Subcutaneous abdominal adipose tissue (tissue), 5 donors: ENCODE measurements around the gene OSBPL3.

Source experiments
- H3K27ac ChIP-seq: one replicate; pipeline ENCODE4 v1.7.0; 2013; ENCODE audit warnings: low read depth, mild to moderate bottlenecking, inconsistent platforms, low read length, moderate library complexity
- H3K27me3 ChIP-seq, 5 donors: one replicate each; pipeline ENCODE4 v1.7.0; 2013; ENCODE audit warnings: low read length in 5 of 5, inconsistent platforms in 1 of 5; ENCODE audit not compliant: control insufficient read depth in 5 of 5, insufficient read depth in 4 of 5
- H3K36me3 ChIP-seq, 5 donors: one replicate each; pipeline ENCODE4 v1.7.0; 2013; ENCODE audit warnings: low read length in 5 of 5; ENCODE audit not compliant: control insufficient read depth in 5 of 5, insufficient read depth in 5 of 5
- H3K4me1 ChIP-seq, 5 donors: one replicate each; pipeline ENCODE4 v1.7.0; 2013; ENCODE audit warnings: low read length in 5 of 5, mild to moderate bottlenecking in 3 of 5, moderate library complexity in 1 of 5; ENCODE audit not compliant: control insufficient read depth in 5 of 5, insufficient read depth in 5 of 5
- H3K4me3 ChIP-seq, 5 donors: one replicate each; pipeline ENCODE4 v1.7.0; 2013; ENCODE audit warnings: low read length in 5 of 5, low read depth in 1 of 5
- H3K9ac ChIP-seq, 5 donors: one replicate each; pipeline ENCODE4 v1.7.0; 2013; ENCODE audit warnings: low read length in 5 of 5, mild to moderate bottlenecking in 4 of 5, moderate library complexity in 3 of 5
- H3K9me3 ChIP-seq, 5 donors: one replicate each; pipeline ENCODE4 v1.7.0; 2013; ENCODE audit warnings: low read length in 5 of 5; ENCODE audit not compliant: control insufficient read depth in 5 of 5
- donor health status: healthy.
- donor health status: healthy.
- donor health status: healthy.
- donor health status: healthy.
- donor health status: healthy.

The OSBPL3 gene

GRCh38 chr7:24842449-24843241 lies 137.3 kb downstream of the OSBPL3 start:
- no peaks in the 10 kb centered on the region for H3K27me3 ChIP-seq
- peak overlapping the region in 1 of 5 donors; percentile 1 for H3K9ac ChIP-seq
- peaks cover 0 to 3% (median 0%) of the 10 kb centered on the region in 5 donors for H3K36me3 ChIP-seq
- H3K4me1 ChIP-seq: no peaks in the 10 kb centered on the region
- H3K4me3 ChIP-seq: no peak overlapping the region
- H3K9me3 ChIP-seq: no peaks in the 10 kb centered on the region
- no peak overlapping the region for H3K27ac ChIP-seq

DNA sequence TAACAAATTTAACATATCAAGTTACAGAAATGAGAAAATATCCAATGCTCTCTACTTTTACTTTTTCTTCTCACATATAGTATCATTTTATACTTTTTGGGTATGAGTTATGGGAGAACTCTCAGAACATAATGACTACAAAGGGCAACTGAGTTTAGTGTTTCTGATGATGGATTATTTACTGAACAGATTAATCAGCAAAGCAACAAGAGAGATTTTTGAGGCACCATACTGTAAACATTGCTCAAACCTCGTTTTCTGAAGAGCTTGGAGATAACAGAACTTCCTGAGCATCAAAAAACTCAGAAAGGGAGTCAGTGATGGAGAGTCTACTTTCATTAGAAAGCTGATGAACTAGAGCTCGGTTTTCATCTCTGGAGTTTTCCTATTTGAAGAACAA lies 137.9 kb downstream of the OSBPL3 start:
- Histone ChIP-seq H3K9me3 (no peaks in the 10 kb centered on the region), H3K9ac (no peak overlapping the region), H3K27me3 (no peaks in the 10 kb centered on the region), H3K36me3 (peaks cover 0 to 3% (median 0%) of the 10 kb centered on the region in 5 donors), H3K4me1 (no peaks in the 10 kb centered on the region), H3K27ac (no peak overlapping the region), H3K4me3 (no peak overlapping the region)

- H3K27ac ChIP-seq: no peak overlapping the region
- H3K27me3 ChIP-seq: no peaks in the 10 kb centered on the region
- peaks cover 0 to 2% (median 0%) of the 10 kb centered on the region in 5 donors for H3K4me1 ChIP-seq
- no peak overlapping the region for H3K9ac ChIP-seq
- peaks cover 0 to 3% (median 0%) of the 10 kb centered on the region in 5 donors for H3K36me3 ChIP-seq
- H3K9me3 ChIP-seq: no peaks in the 10 kb centered on the region
- no peak overlapping the region for H3K4me3 ChIP-seq
These were observed 139.4 kb downstream of the OSBPL3 start for GRCh38 chr7:24840563-24840962.

GRCh38 chr7:24836084-24836483 lies 143.9 kb downstream of the OSBPL3 start:
- Histone ChIP-seq H3K27me3 (no peaks in the 10 kb centered on the region), H3K4me1 (peaks cover 0 to 22% (median 3%) of the 10 kb centered on the region in 5 donors), H3K9me3 (no peaks in the 10 kb centered on the region), H3K36me3 (peaks cover 0 to 3% (median 0%) of the 10 kb centered on the region in 5 donors), H3K4me3 (no peak overlapping the region), H3K9ac (no peak overlapping the region), H3K27ac (no peak overlapping the region)

DNA sequence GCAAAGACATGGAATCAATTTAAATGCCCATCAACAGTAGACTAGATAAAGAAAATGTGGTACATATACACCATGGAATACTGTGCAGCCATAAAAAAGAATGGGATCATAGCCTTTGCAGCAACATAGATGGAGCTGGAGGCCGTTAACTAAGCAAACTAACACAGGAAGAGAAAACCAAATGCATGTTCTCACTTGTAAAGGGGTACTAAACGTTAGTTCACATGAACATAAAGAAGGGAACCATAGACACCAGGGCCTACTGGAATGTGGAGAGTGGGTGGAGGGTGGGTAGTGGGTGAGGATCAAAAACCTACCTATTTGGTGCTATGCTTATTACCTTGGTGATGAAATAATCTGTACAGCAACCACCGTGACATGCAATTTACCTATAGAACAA lies 144.3 kb downstream of the OSBPL3 start:
- no peak overlapping the region for H3K4me3 ChIP-seq
- peaks cover 0 to 3% (median 0%) of the 10 kb centered on the region in 5 donors for H3K36me3 ChIP-seq
- no peak overlapping the region for H3K27ac ChIP-seq
- H3K9ac ChIP-seq: no peak overlapping the region
- H3K9me3 ChIP-seq: no peaks in the 10 kb centered on the region
- H3K4me1 ChIP-seq: peaks cover 0 to 22% (median 3%) of the 10 kb centered on the region in 5 donors
- no peaks in the 10 kb centered on the region for H3K27me3 ChIP-seq

GRCh38 chr7:24834128-24834798 lies 145.7 kb downstream of the OSBPL3 start:
- no peaks in the 10 kb centered on the region for H3K27me3 ChIP-seq
- peaks cover 0 to 22% (median 3%) of the 10 kb centered on the region in 5 donors for H3K4me1 ChIP-seq
- no peaks in the 10 kb centered on the region for H3K9me3 ChIP-seq
- H3K36me3 ChIP-seq: peaks cover 0 to 3% (median 0%) of the 10 kb centered on the region in 5 donors
- no peak overlapping the region for H3K27ac ChIP-seq
- peak overlapping the region in 1 of 5 donors; percentile 22 for H3K4me3 ChIP-seq
- no peak overlapping the region for H3K9ac ChIP-seq

- Histone ChIP-seq H3K36me3 (no peaks in the 10 kb centered on the region), H3K4me3 (no peak overlapping the region), H3K27me3 (no peaks in the 10 kb centered on the region), H3K9me3 (no peaks in the 10 kb centered on the region), H3K4me1 (peaks cover 0 to 25% (median 3%) of the 10 kb centered on the region in 5 donors), H3K9ac (no peak overlapping the region), H3K27ac (no peak overlapping the region)
These were observed 146.4 kb downstream of the OSBPL3 start for GRCh38 chr7:24833549-24833948.

- H3K4me3 ChIP-seq: no peak overlapping the region
- no peak overlapping the region for H3K27ac ChIP-seq
- H3K9ac ChIP-seq: no peak overlapping the region
- no peaks in the 10 kb centered on the region for H3K9me3 ChIP-seq
- no peaks in the 10 kb centered on the region for H3K27me3 ChIP-seq
- H3K4me1 ChIP-seq: peaks cover 0 to 27% (median 3%) of the 10 kb centered on the region in 5 donors
- no peaks in the 10 kb centered on the region for H3K36me3 ChIP-seq
These were observed 148.7 kb downstream of the OSBPL3 start for GRCh38 chr7:24831240-24831639.

DNA sequence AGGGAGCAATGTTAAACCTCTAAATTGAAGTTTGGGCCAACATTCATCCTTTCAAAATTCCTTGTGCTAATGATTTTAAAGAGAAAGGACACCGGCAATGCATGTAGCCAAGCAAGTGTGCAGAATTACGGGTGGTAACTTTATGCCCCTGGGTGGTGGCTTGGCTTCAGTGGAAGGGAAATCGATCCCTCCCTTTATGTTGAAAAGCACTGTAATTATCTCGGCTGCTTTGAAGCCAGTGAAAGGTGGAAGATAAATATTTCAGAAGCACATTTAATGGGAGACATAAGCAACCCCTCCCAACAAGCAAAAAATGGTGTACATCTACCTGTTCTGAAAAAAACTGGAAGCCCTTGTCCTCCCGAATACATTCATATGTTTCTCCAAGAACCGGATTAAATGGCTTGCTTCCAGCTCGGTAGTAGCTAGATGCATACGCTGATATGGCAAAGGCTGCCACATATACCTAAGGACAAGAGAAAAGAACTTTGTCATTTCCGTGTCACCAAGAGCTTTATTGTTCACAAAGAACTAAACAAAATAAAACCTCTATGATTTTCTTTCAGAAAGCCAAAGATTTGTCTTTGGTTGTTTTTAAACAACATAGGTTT lies 149.4 kb downstream of the OSBPL3 start:
- no peak overlapping the region for H3K4me3 ChIP-seq
- no peak overlapping the region for H3K27ac ChIP-seq
- no peaks in the 10 kb centered on the region for H3K27me3 ChIP-seq
- H3K36me3 ChIP-seq: no peaks in the 10 kb centered on the region
- H3K9me3 ChIP-seq: no peaks in the 10 kb centered on the region
- H3K4me1 ChIP-seq: peaks cover 0 to 29% (median 8%) of the 10 kb centered on the region in 5 donors
- H3K9ac ChIP-seq: no peak overlapping the region

GRCh38 chr7:24829787-24830186 lies 150.2 kb downstream of the OSBPL3 start:
- H3K4me3 ChIP-seq: no peak overlapping the region
- H3K4me1 ChIP-seq: peaks cover 0 to 31% (median 8%) of the 10 kb centered on the region in 5 donors

More at GRCh38 chr7:24829787-24830186, 150.2 kb downstream of the OSBPL3 start:
- no peak overlapping the region for H3K27ac ChIP-seq
- H3K27me3 ChIP-seq: no peaks in the 10 kb centered on the region
- no peaks in the 10 kb centered on the region for H3K9me3 ChIP-seq
- H3K36me3 ChIP-seq: no peaks in the 10 kb centered on the region
- no peak overlapping the region for H3K9ac ChIP-seq
